ENCODE measurements around the gene CUL2.

DNA sequence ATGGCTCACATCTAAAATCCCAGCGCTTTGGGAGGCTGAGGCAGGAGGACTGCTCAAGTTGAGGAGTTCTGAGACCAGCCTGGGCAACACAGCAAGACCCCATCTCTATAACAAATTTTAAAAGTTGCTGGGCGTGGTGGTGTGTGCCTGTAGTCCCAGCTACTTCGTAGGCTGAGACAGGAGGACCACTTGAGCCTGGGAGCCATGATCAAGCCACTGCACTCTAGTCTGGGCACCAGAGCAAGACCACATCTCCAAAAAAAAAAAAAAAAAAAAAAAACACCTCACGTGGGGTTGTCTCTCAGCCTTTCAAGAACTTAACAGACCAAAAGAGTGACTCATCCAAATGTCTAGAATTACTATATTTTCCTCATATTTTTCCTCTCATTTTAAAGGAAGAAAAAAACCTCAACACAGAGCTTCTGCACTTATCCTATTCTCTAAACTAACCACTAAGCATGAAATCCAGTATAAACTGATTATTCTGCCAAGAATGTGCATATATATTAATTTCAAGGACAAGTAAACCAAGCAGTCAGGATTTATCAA lies 46.3 kb downstream of the CUL2 start:
- TF ChIP-seq TAF1 (IDR thresholded peaks at IDR 0.05; ENCODE audit: low read depth, low read length) (no peak), POLR2AphosphoS5 (IDR thresholded peaks at IDR 0.05; ENCODE audit: low read depth, low read length) (no peak), POLR2A (IDR thresholded peaks at IDR 0.05; ENCODE audit: low read depth, low read length) (no peak), PAX5 (IDR thresholded peaks at IDR 0.05; ENCODE audit: insufficient read depth, low read length, severe bottlenecking) (no peak), SPI1 (IDR thresholded peaks at IDR 0.05; ENCODE audit: low read depth, low read length) (no peak), POU2F2 (IDR thresholded peaks at IDR 0.05; ENCODE audit: low read depth, low read length) (no peak)

Measured in GM12891 (cell line).